WTC11 (cell line): ENCODE measurements around the gene DCAF15. TPM values are rescaled to one million over a fixed set of nuclear protein-coding genes. Genes with fewer than 3 reads are reported as not detected.

Experiments used
- ATAC-seq: fragments of 200-7000 bp; cut with Tn5 transposase; 2 replicates; pipeline ENCODE4 v1.10.0; 2021; ENCODE audit warnings: mild to moderate bottlenecking, moderate library complexity
- CTCF ChIA-PET: fragments of 300-600 bp; sonication (Branson Sonifier 250); formaldehyde crosslinking; loops from one replicate; lab custom pipeline; 2021; ENCODE audit warnings: antibody characterized with exemption; lab: Charles Lee
- POLR2A ChIA-PET: fragments of 350-600 bp; sonication (Branson Sonifier 250); formaldehyde crosslinking; loops from one replicate; lab custom pipeline; 2021; ENCODE audit warnings: antibody characterized with exemption; lab: Charles Lee
- DNase-seq: peaks from one replicate; pipeline ENCODE4 v3.0.0; 2021; ENCODE audit warnings: low spot score
- H3K27ac Mint-ChIP-seq: 2 replicates; pipeline ENCODE4 v1.8.0; 2021; ENCODE audit warnings: mixed read lengths
- H3K27me3 Mint-ChIP-seq: 2 replicates; pipeline ENCODE4 v1.8.0; 2021; ENCODE audit warnings: low read depth, mild to moderate bottlenecking, moderate library complexity, mixed read lengths
- H3K36me3 Mint-ChIP-seq: 2 replicates; pipeline ENCODE4 v1.8.0; 2021; ENCODE audit warnings: mixed read lengths
- H3K4me1 Mint-ChIP-seq: 2 replicates; pipeline ENCODE4 v1.8.0; 2022; ENCODE audit warnings: mixed read lengths
- H3K4me3 Mint-ChIP-seq: 2 replicates; pipeline ENCODE4 v1.8.0; 2021; ENCODE audit warnings: mild to moderate bottlenecking, moderate library complexity, mixed read lengths
- H3K9me3 Mint-ChIP-seq: 2 replicates; pipeline ENCODE4 v1.8.0; 2021; ENCODE audit warnings: mixed read lengths
- ATF1 ChIP-seq: sonication (generic); formaldehyde crosslinking; IDR thresholded peaks from 2 replicates; pipeline ENCODE4 v1.8.1; 2023; ENCODE audit warnings: mild to moderate bottlenecking, moderate library complexity, missing genetic modification reagents
- CREM ChIP-seq: sonication (generic); formaldehyde crosslinking; IDR thresholded peaks from 2 replicates; pipeline ENCODE4 v1.8.1; 2022; ENCODE audit warnings: mild to moderate bottlenecking, missing genetic modification reagents, moderate library complexity
- CTCF ChIP-seq: fragments of 200-600 bp; IDR thresholded peaks from 2 replicates; pipeline ENCODE4 v1.8.0; 2022; ENCODE audit warnings: antibody characterized with exemption
- MLX ChIP-seq: sonication (generic); formaldehyde crosslinking; IDR thresholded peaks from 2 replicates; pipeline ENCODE4 v1.8.1; 2023; ENCODE audit warnings: mild to moderate bottlenecking, missing genetic modification reagents, moderate library complexity
- NFYB ChIP-seq: sonication (generic); formaldehyde crosslinking; conservative IDR thresholded peaks from 2 replicates; pipeline ENCODE4 v1.8.0; 2022; ENCODE audit warnings: low read depth, missing genetic modification reagents
- NR1H2 ChIP-seq: sonication (generic); formaldehyde crosslinking; IDR thresholded peaks from 2 replicates; pipeline ENCODE4 v1.9.0; 2021; ENCODE audit warnings: mild to moderate bottlenecking, moderate library complexity, missing genetic modification reagents
- NR3C1 ChIP-seq: sonication (generic); formaldehyde crosslinking; conservative IDR thresholded peaks from 2 replicates; pipeline ENCODE4 v1.8.1; 2023; ENCODE audit warnings: low read depth, mild to moderate bottlenecking, missing genetic modification reagents
- PREB ChIP-seq: sonication (generic); formaldehyde crosslinking; IDR thresholded peaks from 2 replicates; pipeline ENCODE4 v1.8.1; 2022; ENCODE audit warnings: mild to moderate bottlenecking, missing genetic modification reagents, moderate library complexity, borderline replicate concordance
- TEAD1 ChIP-seq: sonication (generic); formaldehyde crosslinking; IDR thresholded peaks from 2 replicates; pipeline ENCODE4 v1.8.0; 2022; ENCODE audit warnings: mild to moderate bottlenecking, missing genetic modification reagents
- TP53 ChIP-seq: sonication (generic); formaldehyde crosslinking; IDR thresholded peaks from 2 replicates; pipeline ENCODE4 v1.8.1; 2023; ENCODE audit warnings: mild to moderate bottlenecking, missing genetic modification reagents
- USF2 ChIP-seq: sonication (generic); formaldehyde crosslinking; IDR thresholded peaks from 2 replicates; pipeline ENCODE4 v1.8.1; 2023; ENCODE audit warnings: mild to moderate bottlenecking, missing genetic modification reagents, moderate library complexity
- total RNA-seq: library from RNA; stranded (reverse); gene quantifications from 3 replicates; pipeline ENCODE4 v1.2.3, GENCODE V29; 2021
- TF ChIP-seq, protein P1 (sequence below): sonication (generic); formaldehyde crosslinking; conservative IDR thresholded peaks from 2 replicates; pipeline ENCODE4 v1.8.1; 2023; ENCODE audit warnings: mild to moderate bottlenecking, low read depth, missing genetic modification reagents, moderate library complexity
- TF ChIP-seq, protein P2 (sequence below): fragments of 250-450 bp; sonication (Bioruptor Pico); IDR thresholded peaks from 2 replicates; pipeline ENCODE4 v1.9.0; 2021; ENCODE audit warnings: mild to moderate bottlenecking
- TF ChIP-seq, protein P3 (sequence below): sonication (generic); formaldehyde crosslinking; IDR thresholded peaks from 2 replicates; pipeline ENCODE4 v1.8.1; 2023; ENCODE audit warnings: mild to moderate bottlenecking, missing genetic modification reagents
- TF ChIP-seq, protein P4 (sequence below): sonication (generic); formaldehyde crosslinking; IDR thresholded peaks from 2 replicates; pipeline ENCODE4 v1.8.0; 2022; ENCODE audit warnings: mild to moderate bottlenecking, missing genetic modification reagents

Gene DCAF15
- total RNA-seq, 1 experiment from 2014 or later: 82.9 TPM

- TF ChIP-seq MLX: no peak
- TF ChIP-seq, protein P1, sequence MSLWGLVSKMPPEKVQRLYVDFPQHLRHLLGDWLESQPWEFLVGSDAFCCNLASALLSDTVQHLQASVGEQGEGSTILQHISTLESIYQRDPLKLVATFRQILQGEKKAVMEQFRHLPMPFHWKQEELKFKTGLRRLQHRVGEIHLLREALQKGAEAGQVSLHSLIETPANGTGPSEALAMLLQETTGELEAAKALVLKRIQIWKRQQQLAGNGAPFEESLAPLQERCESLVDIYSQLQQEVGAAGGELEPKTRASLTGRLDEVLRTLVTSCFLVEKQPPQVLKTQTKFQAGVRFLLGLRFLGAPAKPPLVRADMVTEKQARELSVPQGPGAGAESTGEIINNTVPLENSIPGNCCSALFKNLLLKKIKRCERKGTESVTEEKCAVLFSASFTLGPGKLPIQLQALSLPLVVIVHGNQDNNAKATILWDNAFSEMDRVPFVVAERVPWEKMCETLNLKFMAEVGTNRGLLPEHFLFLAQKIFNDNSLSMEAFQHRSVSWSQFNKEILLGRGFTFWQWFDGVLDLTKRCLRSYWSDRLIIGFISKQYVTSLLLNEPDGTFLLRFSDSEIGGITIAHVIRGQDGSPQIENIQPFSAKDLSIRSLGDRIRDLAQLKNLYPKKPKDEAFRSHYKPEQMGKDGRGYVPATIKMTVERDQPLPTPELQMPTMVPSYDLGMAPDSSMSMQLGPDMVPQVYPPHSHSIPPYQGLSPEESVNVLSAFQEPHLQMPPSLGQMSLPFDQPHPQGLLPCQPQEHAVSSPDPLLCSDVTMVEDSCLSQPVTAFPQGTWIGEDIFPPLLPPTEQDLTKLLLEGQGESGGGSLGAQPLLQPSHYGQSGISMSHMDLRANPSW (CRISPR knock-in tag): no peak
- no peak for TF ChIP-seq ATF1
- TF ChIP-seq NR1H2: no peak
- TF ChIP-seq, protein P2, sequence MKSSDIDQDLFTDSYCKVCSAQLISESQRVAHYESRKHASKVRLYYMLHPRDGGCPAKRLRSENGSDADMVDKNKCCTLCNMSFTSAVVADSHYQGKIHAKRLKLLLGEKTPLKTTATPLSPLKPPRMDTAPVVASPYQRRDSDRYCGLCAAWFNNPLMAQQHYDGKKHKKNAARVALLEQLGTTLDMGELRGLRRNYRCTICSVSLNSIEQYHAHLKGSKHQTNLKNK (CRISPR knock-in tag): no peak
- TF ChIP-seq NFYB: no peak
- TF ChIP-seq CREM (CRISPR knock-in tag): 0 out of 2 replicates have a peak, but pooled peaks have one; percentile 3
- TF ChIP-seq, protein P3, sequence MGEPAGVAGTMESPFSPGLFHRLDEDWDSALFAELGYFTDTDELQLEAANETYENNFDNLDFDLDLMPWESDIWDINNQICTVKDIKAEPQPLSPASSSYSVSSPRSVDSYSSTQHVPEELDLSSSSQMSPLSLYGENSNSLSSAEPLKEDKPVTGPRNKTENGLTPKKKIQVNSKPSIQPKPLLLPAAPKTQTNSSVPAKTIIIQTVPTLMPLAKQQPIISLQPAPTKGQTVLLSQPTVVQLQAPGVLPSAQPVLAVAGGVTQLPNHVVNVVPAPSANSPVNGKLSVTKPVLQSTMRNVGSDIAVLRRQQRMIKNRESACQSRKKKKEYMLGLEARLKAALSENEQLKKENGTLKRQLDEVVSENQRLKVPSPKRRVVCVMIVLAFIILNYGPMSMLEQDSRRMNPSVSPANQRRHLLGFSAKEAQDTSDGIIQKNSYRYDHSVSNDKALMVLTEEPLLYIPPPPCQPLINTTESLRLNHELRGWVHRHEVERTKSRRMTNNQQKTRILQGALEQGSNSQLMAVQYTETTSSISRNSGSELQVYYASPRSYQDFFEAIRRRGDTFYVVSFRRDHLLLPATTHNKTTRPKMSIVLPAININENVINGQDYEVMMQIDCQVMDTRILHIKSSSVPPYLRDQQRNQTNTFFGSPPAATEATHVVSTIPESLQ (CRISPR knock-in tag): no peak
- no peak for TF ChIP-seq PREB
- TF ChIP-seq CTCF: no peak
- no peak for TF ChIP-seq NR3C1 (CRISPR knock-in tag)
- TF ChIP-seq, protein P4, sequence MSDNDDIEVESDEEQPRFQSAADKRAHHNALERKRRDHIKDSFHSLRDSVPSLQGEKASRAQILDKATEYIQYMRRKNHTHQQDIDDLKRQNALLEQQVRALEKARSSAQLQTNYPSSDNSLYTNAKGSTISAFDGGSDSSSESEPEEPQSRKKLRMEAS: peak; percentile 88
Observed at GRCh38 chr19:13986348-13986904, 34.1 kb downstream of the DCAF15 start (continued).

GRCh38 chr19:13987101-13987890 lies 35.0 kb downstream of the DCAF15 start:
- POLR2A ChIA-PET: interaction anchor here (0.5 to 1.0 kb wide), 5 partner anchors 9 to 161 kb away, joined by 3 to 6 read pairs (median 4); no protein-coding TSS in a partner anchor
- Mint-ChIP-seq H3K4me1 (peaks cover 63% of the 10 kb centered on the region), H3K27ac (peak overlapping the region; percentile 92)

More at GRCh38 chr19:13987101-13987890, 35.0 kb downstream of the DCAF15 start:
- 0 out of 2 replicates have a peak, but pooled peaks have one; percentile 6 for TF ChIP-seq USF2 (CRISPR knock-in tag)
- no peak for TF ChIP-seq TEAD1 (CRISPR knock-in tag)
- TF ChIP-seq TP53 (CRISPR knock-in tag): 0 out of 2 replicates have a peak, but pooled peaks have one; percentile 38
- ATAC-seq: no peak
- H3K27me3 Mint-ChIP-seq: no peaks in the 10 kb centered on the region
- peaks cover 7% of the 10 kb centered on the region for H3K36me3 Mint-ChIP-seq
- CTCF ChIA-PET: interaction anchor here (0.9 to 3.4 kb wide), 8 partner anchors 8 to 72 kb away, joined by 3 to 22 read pairs (median 4); partner anchors contain the start of gene IL27RA
- no peak for DNase-seq
- no peaks in the 10 kb centered on the region for H3K9me3 Mint-ChIP-seq
- H3K4me3 Mint-ChIP-seq: peak overlapping the region; percentile 36
